Stimulated activated CD4-positive, alpha-beta T cell treated with anti-CD3 and anti-CD28 coated beads, Interleukin-1b, Interleukin-23, amount 100 ng/mL, for 24 hours (primary cell): ENCODE measurements around the gene ADAMTS14.
"Not testable (repeated sequence)": the region's sequence is repeated elsewhere in the genome, so short reads cannot be mapped to it uniquely, and the experiment has no call there.

Source experiments
- DNase-seq, 4 experiments: peaks; one replicate each; pipeline ENCODE4 v3.0.0-alpha.2; 2020; ENCODE audit warnings: low read depth in 4 of 4, low spot score in 1 of 4

The ADAMTS14 gene

GRCh38 chr10:70769121-70769520, 96.8 kb downstream of the ADAMTS14 start:
- no peak for DNase-seq

- DNase-seq, result no peak
Measured at GRCh38 chr10:70770001-70770400, 97.7 kb downstream of the ADAMTS14 start.

GRCh38 chr10:70770516-70770915, 98.2 kb downstream of the ADAMTS14 start:
- DNase-seq, result not testable (repeated sequence)

- DNase-seq, result no peak
Measured at GRCh38 chr10:70771311-70772194, 99.2 kb downstream of the ADAMTS14 start.

GRCh38 chr10:70772627-70773026, 100.3 kb downstream of the ADAMTS14 start:
- DNase-seq, result no peak

- no peak for DNase-seq
Measured at GRCh38 chr10:70773461-70773860, 101.2 kb downstream of the ADAMTS14 start.

GRCh38 chr10:70773965-70774809, 101.9 kb downstream of the ADAMTS14 start:
- DNase-seq, result no peak

GRCh38 chr10:70774810-70775678, 102.7 kb downstream of the ADAMTS14 start:
- no peak for DNase-seq

GRCh38 chr10:70775679-70776454, 103.6 kb downstream of the ADAMTS14 start:
- DNase-seq, result no peak

GRCh38 chr10:70776455-70777005, 104.2 kb downstream of the ADAMTS14 start:
- no peak for DNase-seq

GRCh38 chr10:70777063-70777875, 105.0 kb downstream of the ADAMTS14 start:
- DNase-seq, result no peak

- no peak for DNase-seq
Measured at GRCh38 chr10:70778267-70778924, 106.1 kb downstream of the ADAMTS14 start.

GRCh38 chr10:70779088-70779487, 106.8 kb downstream of the ADAMTS14 start:
- DNase-seq, result no peak

- DNase-seq, result no peak
Measured at GRCh38 chr10:70779511-70780369, 107.4 kb downstream of the ADAMTS14 start.

GRCh38 chr10:70780370-70780760, 108.1 kb downstream of the ADAMTS14 start:
- DNase-seq, result no peak

- no peak for DNase-seq
Measured at GRCh38 chr10:70780772-70781171, 108.5 kb downstream of the ADAMTS14 start.

- no peak for DNase-seq
Measured at GRCh38 chr10:70781461-70782051, 109.2 kb downstream of the ADAMTS14 start.
